NCI-H510A treated with DMSO at 0.1 percent for 48 hours (cell line): Measurements from ENCODE around the gene SETD1B.

Source experiments
- DNase-seq: peaks from one replicate; lab custom pipeline; 2025; lab: John Stamatoyannopoulos, UW

Gene SETD1B

DNA sequence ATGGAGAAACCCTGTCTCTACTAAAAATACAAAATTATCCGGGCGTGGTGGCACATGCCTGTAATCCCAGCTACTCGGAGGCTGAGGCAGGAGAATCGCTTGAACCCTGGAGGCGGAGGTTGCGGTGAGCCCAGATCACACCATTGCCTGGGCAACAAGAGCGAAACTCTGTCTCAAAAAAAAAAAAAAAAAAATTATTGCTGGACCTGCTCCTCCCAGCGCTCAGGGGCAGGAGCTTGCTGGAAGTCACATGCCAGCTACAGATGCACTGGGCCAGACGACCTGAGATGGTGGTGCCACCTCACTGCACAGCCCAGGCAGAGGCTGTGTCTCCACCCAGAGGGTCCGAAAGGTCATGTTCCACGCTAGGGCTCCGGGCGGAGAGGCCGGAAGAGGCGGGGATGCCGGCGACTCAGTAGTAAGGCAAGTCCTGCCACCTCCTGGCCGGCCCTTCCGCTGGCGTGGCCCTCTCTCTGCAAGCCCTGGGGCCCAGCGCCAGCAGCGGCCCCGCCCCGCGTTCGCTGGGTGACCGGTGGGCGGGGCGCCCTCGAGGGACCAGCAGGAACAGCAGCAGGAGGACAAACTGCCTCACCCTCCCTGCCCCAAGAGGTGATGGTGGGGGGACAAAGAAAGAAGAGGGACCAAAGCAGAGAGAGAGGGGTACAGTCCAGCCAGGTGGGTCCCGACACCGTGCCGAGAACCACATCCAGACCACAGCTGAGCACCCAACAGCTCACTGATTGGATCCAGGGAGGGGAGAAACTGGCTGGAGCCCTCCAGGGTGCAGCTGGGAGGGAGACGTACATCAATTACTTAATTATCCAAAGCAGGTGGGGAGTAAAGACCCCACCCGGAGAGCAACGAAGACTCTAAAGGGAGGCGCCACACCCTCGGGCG lies 6.7 kb upstream of the SETD1B start:
- peak; percentile 94 for DNase-seq

DNA sequence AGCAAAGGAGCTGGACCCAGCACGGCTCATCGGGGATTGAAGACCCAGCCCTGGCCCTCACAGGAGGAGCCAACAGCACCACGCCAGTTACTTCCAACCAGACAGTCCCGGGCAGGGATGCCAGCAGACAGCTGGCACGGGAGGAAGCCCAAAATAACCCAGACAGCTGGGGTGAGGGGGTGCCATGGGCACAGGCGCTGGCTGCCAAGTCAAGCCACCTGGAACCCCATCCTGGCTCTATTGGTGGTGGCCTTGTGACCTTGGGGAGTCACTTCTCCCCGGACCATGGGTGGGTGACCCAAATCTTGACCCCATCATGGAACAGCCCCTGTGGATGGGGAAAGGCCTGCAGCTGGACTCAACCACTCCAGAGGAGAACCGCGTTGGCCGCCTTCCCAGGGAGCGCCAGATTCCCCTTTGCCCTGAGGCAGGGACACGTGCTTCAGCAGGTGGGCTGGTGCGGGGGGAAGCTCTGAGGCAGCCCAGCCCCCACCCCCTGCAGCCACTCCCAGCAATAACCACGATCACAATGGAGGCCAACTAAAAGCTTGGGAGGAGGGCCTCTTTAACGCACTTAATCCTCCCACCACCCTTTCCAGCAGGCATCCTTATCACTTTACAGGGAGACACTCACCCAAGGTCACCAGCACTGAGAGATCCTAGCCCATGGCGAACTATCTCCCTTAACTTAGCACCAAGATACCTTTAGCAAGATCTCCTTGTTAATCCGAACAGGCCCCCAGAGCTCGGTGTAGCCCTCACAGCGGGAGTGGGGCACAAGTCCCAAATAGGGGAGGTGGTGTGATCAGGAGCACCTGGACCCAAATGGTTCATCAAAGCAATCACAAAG lies 5.6 kb upstream of the SETD1B start:
- peak; percentile 82 for DNase-seq

DNA sequence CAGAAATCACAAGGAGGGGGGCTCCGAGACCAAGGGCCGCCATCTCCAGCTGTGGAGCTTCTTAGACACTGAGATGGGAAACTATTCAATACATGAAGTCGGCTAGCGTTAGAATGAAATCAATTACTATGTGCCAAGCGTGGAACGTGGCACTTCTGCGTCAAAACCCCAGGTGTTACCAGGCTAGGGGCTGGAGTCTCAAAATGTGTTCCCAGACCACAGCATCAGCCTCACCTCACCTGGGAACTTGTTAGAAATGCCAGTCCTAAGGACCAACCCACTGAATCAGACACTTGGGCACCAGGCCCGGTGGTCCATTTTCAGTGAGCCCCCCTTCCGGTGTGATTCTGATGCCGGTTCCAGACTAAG lies 5.0 kb upstream of the SETD1B start:
- DNase-seq: no peak

DNA sequence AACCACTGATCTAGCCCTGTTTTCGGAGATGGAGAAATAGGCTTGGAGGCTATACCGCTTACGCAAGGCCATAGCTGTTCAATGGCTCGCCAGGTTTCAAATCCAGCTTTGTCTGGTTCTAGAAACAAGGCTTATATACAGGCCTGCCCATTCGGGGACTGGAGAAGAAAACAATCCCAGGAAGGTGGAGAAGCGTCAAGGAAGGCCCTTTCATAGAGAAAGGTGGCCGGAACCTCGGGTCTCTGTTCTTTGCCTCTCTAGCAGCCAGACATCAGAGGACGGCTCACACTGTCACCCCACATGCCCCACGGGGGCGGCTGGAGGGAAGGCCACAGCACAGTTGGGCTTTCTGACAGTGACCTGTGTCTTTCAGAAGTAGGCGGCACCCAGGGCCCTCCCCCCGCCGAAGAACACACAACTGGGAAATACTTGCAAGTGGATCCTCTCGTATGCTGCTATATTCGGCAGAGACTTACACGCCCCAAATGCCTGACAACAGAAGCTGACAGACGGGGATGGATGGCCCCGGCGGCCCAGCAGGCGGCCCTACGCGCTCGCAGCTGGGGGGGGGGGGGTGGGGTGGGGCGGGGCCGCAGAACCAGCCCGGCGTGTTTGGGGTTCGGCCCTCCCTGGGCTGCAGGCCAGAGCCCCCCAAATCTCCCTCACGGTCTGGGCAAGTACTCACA lies 4.5 kb upstream of the SETD1B start:
- DNase-seq: peak; percentile 88

DNA sequence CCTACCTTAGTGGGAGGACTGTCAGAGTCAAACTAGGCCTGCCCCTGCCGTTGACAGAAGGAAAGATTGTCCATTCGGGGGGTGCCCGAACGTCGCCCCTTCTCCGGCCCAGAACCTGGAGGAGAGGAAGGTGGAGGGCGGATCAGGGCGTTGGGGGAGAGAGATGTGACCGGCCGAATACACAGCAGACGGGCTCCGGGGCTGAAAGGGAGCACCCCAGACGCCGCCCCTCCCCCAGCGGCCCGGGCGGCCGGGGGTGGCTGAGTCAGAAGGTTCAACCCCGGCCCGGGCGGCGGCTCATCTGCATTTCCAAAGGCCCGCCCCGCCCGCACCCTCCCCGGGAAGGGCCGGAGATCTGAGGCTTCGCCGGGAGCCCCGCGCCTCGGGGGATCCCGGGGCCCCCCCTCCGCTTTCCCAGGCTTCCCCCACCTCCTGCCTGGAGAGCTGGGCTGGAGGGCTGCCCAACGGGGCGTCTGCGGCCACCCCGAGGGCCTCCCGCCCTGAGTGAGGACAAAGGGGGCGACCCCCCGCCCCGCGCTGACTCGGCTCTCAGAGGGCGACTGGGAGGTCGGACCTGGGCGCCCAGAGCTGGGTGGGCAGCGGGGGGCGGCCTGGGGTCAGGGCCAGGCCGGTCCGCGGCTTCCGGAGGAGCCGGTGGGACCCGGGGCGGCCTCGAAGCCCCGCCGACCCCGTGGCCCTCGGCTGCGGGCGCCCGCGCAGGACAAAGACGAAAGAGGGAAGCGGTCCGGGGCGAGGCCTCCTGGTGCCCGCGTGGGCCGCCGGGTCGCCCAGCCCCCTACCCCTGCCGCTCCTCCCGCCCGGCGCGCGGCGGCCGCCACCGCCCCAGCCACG lies 3.7 kb upstream of the SETD1B start:
- DNase-seq: peak; percentile 85

DNA sequence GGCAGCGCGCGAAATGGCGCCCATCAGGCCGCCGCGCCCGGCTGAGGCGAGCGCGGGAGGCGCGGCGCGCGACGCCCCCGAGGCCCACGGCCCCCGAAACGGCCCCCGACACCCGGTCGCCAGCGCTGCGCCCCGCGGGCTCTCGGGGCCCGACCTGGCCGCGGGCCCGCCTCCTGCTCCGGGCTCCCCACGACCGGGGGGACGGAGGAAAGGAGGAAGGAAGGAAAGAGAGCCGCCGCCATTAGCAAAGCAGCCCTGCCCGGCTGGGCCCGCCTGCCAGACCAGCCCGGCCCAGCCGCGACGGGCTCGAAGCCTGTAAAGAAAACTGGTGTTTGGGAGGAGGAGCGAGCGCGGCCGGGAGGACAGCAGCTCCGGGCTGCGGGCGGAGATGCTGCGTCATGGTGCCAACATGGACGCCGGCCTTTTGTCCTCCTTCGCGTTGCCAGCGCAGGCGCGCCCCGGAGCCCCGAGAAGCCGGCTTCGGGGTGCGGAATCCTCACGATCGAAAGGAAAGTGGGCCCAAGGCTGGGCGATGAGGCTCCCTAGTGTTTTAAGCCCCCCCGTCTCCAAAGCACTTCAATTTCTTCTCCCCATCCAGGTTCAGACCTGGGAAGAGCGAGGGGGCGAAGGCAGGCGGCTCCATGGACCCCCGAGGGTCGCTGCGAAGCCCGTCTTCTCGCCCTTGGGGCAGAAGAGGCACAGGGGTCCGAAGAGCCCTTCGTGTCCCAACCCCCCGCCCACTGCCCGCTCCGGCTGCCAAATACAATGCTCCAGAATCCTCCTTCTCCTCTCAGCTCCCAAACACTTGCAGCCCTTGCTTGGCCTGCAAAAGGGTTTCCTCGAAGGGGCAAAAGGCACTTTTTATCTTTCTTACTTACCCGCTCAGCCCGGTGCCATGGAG lies 2.9 kb upstream of the SETD1B start:
- DNase-seq: peak; percentile 76

DNA sequence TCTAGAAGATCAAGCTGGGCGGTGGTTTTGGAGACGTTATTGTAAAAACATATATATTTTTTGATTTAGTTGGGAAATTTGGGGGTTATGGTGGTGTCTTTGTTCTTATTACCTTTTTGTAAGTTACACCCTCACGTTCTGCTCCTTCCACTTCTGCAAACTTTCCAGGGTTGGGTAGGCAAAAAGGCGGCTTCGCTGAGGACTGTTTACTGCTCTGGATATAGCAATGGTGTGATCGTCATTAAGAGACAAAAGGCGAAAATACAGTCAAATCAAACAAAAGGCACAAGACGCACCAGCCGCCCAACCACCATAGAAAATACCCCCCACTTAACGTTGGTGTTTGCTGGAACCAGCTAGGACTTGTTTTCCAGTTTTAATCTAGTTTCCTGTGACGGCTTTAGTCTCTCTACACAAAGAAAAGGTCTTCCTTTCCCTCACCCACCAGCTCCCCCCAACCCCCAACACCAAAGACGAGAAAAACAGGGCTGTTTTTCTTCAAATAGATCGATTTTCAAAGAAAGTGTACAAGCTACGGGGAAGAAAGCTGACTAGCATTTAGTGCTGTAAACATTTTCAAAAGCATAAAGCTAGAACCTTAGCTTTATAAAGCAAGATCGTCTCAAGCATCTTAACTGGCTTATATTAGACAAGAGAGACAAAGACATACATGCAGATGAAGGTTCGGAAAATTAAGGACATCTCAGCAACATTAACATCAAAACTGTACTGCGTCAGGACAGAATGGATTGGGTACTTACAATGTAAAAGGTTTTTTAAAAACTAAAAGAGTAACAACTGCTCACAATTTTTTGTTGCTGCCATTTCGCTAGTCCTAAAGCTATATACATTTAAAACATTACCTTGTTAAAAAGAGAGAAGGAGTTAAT lies 2.0 kb upstream of the SETD1B start:
- peak; percentile 92 for DNase-seq

DNA sequence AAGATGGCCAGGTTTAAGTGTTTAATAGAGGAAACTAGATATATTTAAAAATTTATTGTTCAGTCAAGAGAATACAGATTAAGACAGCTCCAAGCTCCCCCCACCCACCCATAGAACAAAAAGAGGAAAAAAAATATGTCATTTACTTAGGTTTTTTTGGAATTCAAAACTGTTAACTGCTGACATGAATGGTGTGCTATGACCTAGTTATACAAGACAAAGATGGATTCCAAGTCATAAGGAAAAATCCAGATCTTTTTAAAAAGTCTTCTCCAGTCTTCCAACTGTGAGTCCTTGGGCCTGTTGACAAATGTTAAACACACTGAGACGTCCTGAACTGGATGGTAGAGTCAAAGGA lies 1.3 kb upstream of the SETD1B start:
- no peak for DNase-seq

DNA sequence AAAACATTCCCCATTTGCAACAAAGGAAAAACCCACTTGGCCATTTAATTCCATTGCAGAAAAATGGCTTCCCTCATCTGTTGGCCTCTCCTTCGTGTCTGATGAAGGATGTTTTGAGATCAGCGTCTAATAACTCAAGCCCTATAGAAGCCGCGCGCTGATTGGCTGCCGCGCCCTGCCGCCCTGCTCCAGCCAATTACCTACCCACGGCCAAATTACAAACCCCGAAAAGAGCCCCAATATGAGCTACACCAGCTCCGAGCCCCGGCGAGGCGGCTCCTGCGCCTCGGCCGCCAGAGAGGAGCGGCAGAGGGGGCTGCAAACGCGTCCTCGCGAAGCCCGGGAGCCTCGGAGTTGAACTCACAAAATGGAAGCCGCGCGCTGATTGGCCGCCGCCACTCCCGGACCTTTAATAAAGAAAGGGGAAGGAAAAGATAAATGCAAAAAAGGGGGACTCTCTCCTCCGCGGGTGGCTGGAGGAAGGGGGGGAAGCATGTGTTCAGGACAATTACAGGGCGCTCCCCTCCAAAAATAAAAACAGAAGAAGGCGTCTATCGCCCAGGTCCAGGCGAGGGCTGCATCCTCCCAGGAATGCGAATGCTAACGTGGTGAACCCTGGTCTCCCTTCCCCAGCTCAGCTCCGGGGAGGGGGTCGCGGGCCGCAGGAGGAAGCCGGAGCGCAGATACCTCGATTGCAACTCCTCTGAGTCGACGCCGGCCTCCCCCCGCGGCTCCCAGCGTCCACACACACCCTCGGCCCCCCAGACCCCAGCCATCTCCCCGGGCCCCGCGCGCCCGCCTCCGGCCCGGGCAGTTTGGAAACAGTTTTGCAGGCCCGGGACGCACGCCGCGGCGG lies 738 bp upstream of the SETD1B start:
- peak; percentile 98 for DNase-seq

DNA sequence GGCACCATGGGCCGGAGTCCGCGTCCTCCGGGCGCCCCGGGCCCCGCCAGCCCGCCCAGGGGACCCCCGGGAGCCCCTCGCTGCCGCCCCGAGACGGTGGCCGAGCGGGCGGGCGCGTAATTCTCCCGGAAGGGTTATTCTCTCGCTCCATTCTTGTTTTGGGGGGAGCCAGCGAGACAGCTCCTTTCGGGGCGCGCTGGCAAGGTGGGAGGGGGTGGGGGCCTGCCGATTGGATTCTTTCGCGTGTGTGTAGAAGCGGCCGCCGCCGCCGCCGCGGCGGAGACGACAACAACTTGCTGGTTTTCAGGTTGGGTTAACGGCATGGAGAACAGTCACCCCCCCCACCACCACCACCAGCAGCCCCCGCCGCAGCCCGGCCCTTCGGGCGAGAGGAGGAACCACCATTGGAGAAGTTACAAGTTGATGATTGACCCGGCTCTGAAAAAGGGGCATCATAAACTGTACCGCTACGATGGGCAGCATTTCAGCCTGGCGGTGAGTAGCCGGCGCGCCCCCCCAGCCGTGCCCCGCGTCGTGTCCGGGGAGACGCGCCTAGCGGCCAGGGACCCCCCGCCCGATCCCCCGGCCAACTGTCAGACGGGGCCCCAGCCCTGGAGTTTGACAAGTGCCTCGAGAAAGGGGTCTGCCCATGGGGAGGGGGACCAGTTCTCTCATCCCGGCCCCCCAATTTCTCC lies 755 bp downstream of the SETD1B start:
- DNase-seq: no peak

DNA sequence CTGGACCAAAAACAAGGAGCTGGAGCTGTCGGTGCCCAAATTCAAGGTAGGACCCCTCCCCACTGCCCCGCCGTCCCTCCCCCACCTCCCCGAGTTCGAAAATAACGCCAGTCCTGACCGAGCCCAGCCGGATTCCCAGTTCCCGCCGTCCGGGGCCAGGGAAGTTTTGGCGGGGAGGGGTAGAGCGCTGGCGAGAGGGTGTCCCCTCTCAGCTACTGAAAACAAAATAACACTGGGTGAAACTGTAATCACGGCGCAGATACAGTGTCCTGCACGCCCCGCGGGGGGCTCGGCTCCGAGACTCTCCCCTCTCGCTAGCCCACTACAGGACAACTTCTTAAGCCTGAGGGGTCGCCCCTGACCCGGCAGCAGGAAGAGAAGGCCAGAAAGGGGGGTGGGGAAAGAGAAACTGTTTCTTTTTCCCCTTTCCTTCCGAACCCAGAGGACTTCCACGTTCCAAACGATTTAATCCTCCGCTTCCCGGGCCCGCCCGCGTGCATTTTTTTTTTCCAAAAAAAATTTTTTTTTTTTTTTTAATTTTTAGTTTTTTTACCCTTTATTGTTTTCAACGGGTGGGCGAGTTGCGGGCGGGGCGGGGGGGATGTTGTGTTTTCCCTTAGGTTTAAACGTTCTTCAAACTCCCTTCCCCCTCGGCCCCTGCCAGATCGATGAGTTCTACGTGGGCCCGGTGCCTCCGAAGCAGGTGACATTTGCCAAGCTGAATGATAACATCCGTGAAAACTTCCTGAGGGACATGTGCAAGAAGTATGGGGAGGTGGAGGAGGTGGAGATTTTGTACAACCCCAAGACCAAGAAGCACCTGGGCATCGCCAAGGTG lies 1.6 kb downstream of the SETD1B start:
- no peak for DNase-seq

DNA sequence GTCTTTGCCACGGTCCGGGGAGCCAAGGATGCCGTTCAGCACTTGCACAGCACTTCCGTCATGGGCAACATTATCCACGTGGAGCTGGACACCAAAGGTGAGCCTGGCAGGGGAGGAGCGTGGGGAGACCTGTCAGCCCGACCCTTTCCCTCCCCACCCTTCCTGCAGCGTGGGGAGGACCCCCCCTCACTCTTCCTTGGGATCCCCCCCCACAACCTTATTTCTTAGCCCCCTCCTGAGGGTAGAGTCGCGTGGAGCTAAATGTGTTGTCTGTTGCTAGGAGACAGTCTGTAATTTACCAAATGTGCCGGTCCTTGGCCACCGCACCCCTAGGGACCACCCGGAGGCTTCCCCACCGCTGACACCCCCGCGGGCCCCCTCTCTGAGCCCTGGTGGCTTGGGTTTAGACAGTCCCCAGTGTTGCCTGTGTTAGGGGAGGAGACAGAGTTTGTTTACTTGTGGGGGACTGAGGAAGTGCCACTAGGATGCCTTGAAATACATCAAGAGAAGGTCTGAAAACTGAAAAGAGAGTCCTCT lies 2.3 kb downstream of the SETD1B start:
- no peak for DNase-seq

DNA sequence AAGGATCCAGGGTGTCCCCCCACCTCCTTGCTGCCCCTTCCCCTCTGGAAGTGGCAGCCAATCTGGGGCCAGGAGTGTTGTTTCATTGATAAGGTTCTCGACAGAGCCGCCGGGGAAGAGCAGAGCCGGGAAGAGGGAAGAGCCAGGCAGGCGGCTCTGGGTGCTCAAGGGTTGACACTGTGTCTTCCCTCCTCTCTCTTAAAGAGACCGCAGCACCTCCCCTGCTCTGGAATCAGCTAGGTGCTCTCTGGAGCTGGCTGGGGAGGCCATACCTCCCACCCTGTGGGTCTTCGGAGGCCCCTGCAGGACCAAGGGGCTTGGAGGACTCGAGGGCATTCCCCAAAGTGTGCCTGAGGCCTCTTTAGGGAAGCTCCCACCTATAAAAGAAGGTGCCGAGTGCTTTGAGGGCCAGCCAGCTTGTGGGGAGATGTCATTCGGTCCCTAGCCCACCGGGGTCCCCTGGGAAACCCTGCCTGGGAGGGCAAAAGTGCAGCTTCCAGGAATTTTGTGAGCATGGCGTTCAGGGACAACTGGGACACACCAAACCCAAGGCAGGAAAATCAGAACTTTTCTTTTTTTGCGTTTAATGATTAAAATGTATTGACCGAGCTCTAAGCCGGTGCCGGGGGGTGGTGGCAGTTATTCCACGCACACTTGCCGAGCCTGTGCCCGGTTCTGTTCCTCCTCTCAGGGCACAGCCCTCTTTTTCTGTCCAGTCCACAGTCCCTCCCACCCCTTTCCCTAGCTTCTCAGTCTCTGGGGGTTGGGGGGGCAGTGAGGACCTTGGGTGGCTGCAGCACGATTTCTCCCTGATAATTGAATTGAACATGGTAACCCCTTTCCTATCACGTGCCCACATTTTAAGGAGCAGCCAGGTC lies 3.0 kb downstream of the SETD1B start:
- DNase-seq: peak; percentile 34

DNA sequence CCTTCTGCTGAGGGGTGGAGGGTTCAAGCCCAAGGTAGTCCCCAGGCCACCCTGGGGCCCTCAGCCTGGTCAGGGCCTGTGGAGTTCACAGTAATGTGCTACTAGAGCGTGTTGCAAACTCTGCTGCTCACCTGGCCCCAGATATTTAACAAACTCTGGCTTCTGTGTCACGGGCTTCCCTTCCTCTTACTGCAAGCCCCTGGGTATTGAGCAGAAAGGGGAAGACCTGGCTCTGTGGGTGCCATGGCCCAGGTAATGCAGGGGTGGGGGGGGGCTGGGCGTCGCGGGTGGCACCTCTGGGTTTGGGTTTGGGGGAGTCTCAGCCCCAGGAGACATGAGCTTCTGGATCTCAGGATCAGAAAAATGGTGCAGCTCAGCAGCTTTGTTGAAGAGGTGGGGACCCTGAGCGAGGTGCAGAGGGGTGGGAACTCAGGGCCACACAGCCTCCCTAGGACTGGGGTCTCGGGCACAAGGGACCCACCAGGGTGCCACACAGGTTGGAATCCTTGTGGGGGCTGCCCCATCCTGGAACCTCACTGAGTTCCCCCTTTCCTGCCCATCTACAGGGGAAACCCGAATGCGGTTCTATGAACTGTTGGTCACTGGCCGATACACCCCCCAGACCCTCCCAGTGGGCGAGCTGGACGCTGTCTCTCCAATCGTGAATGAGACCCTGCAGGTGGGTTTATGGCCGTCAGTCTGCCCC lies 4.0 kb downstream of the SETD1B start:
- DNase-seq: no peak

DNA sequence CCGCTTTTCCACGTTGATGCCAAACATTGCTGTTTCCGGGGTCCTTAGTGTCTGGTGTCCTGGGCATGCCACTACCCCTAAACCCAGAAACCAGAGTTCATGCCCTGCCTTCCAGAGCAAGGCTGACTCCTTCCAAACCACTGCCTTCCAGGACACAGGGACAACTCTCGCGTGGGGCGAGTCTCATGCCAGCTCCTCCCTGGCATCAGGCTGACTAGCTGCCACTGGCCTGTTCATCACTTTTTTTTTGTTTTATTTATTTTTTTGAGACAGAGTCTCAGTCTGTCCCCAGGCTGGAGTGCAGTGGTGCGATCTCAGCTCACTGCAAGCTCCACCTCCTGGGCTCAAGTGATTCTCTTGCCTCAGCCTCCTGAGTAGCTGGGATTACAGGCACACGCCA lies 4.8 kb downstream of the SETD1B start:
- no peak for DNase-seq
